GM12892 (cell line): Measurements from ENCODE around the gene TNNT3.

ENCODE experiments used
- POLR2A ChIP-seq: IDR thresholded peaks from 2 replicates; pipeline ENCODE4 v1.6.1; 2011; ENCODE audit warnings: low read depth, low read length, control low read depth
- POLR2AphosphoS5 ChIP-seq: IDR thresholded peaks from 2 replicates; pipeline ENCODE4 v1.6.1; 2011; ENCODE audit warnings: low read depth, low read length, control low read depth

DNA sequence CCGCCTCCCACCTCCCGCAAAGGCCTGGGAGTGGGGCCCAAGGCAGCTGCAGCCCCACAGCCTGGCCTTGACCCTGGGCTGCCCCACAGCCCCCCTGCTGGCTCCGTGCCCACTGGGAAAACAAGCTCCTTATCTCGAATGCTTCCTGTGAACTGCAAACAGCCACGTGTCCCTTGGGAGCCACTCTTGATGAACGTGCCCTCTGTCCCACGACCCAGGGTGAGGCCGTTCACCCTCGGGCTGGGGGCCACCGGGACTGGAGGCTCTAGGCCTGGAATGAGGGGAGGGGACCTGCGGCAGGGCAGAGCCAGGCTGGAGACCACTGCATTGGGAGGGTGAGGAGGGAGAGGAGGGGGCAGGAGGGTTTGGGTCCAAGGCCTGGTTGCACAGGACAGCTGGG lies 68.7 kb downstream of the TNNT3 start:
- no peak for TF ChIP-seq POLR2A
- no peak for TF ChIP-seq POLR2AphosphoS5
